H1 (cell line): ENCODE results near the gene ADPRHL1. TPM values are rescaled to one million over a fixed set of nuclear protein-coding genes. Genes with fewer than 3 reads are reported as not detected.

Source experiments
- CTCF ChIA-PET: fragments of 300-600 bp; sonication (Branson Sonifier 250); formaldehyde crosslinking; loops from one replicate; lab custom pipeline; 2021; ENCODE audit not compliant: partially characterized antibody; lab: Charles Lee
- POLR2A ChIA-PET: fragments of 300-600 bp; sonication (Branson Sonifier 250); formaldehyde crosslinking; loops from one replicate; lab custom pipeline; 2021; ENCODE audit warnings: inconsistent platforms; ENCODE audit not compliant: partially characterized antibody; lab: Charles Lee
- DNase-seq, 2 experiments: peaks; one replicate each; pipeline versions ENCODE4 v3.0.0 to v3.0.0-alpha.2; 2010 to 2022; ENCODE audit warnings: low spot score in 2 of 2, low read depth in 1 of 2, mixed read lengths in 1 of 2
- FAIRE-seq: peaks from 2 replicates; lab custom pipeline; 2011; peaks lifted over from hg19 to GRCh38; lab: Jason Lieb, UNC
- H2AFZ ChIP-seq: 2 replicates; pipeline ENCODE4 v1.8.1; 2012; ENCODE audit warnings: low read length, inconsistent platforms
- H2AK5ac ChIP-seq: 2 replicates; pipeline ENCODE4 v1.6.1; 2013; ENCODE audit warnings: low read depth, low read length
- H2BK120ac ChIP-seq: replicated peaks from 2 replicates; pipeline ENCODE3; 2013; ENCODE audit warnings: low read depth, low read length, inconsistent platforms
- H2BK12ac ChIP-seq: 2 replicates; pipeline ENCODE4 v1.6.1; 2013; ENCODE audit warnings: low read depth, low read length
- H2BK15ac ChIP-seq: 2 replicates; pipeline ENCODE4 v1.6.1; 2013; ENCODE audit warnings: low read length
- H2BK20ac ChIP-seq: 2 replicates; pipeline ENCODE4 v1.6.1; 2013; ENCODE audit warnings: low read length
- H2BK5ac ChIP-seq: 2 replicates; pipeline ENCODE4 v1.6.1; 2013; ENCODE audit warnings: low read depth, low read length
- H3K14ac ChIP-seq: 2 replicates; pipeline ENCODE4 v1.6.1; 2013; ENCODE audit warnings: inconsistent platforms; ENCODE audit not compliant: insufficient read length
- H3K18ac ChIP-seq: 2 replicates; pipeline ENCODE4 v1.6.1; 2013; ENCODE audit warnings: low read length; ENCODE audit errors: extremely low read depth
- H3K23ac ChIP-seq: 2 replicates; pipeline ENCODE4 v1.6.1; 2013; ENCODE audit warnings: inconsistent platforms; ENCODE audit not compliant: insufficient read length
- H3K23me2 ChIP-seq: 2 replicates; pipeline ENCODE4 v1.6.1; 2013; ENCODE audit warnings: low read depth, low read length
- H3K27ac ChIP-seq: 2 replicates; pipeline ENCODE4 v1.6.1; 2011; ENCODE audit warnings: low read depth, low read length, inconsistent platforms
- H3K27me3 ChIP-seq, 4 experiments: replicated peaks in 1 of 4; 1 replicate in 1 of 4; 2 replicates in 3 of 4; pipeline versions ENCODE4 v1.6.1 to v1.8.1; 2011 to 2013; ENCODE audit warnings: low read length in 3 of 4, mild to moderate bottlenecking in 3 of 4, inconsistent platforms in 2 of 4, mixed read lengths in 2 of 4, moderate library complexity in 1 of 4; ENCODE audit not compliant: control insufficient read depth in 3 of 4, insufficient read depth in 3 of 4; ENCODE audit errors: extremely low read depth in 1 of 4
- H3K36me3 ChIP-seq, 4 experiments: 2 replicates each; pipeline versions ENCODE4 v1.6.1 to v1.8.1; 2011 to 2013; ENCODE audit warnings: mild to moderate bottlenecking in 4 of 4, low read length in 3 of 4, moderate library complexity in 2 of 4, control low read depth in 1 of 4, inconsistent platforms in 1 of 4; ENCODE audit not compliant: insufficient read depth in 4 of 4, control insufficient read depth in 2 of 4
- H3K4ac ChIP-seq: replicated peaks from 2 replicates; pipeline ENCODE3; 2013; ENCODE audit warnings: low read length, low read depth, mixed read lengths, inconsistent platforms; ENCODE audit not compliant: insufficient read length
- H3K4me1 ChIP-seq, 4 experiments: replicated peaks in 1 of 4; 1 replicate in 1 of 4; 2 replicates in 3 of 4; pipeline versions ENCODE4 v1.6.1 to v1.8.1; 2011 to 2013; ENCODE audit warnings: low read length in 3 of 4, inconsistent platforms in 2 of 4, mixed read lengths in 1 of 4; ENCODE audit not compliant: insufficient read depth in 4 of 4, control insufficient read depth in 3 of 4
- H3K4me2 ChIP-seq, 2 experiments: 2 replicates each; pipeline versions ENCODE4 v1.6.1 to v1.8.1; 2011 to 2013; ENCODE audit warnings: low read depth in 2 of 2, low read length in 2 of 2, control low read depth in 1 of 2, inconsistent platforms in 1 of 2, mild to moderate bottlenecking in 1 of 2; ENCODE audit not compliant: insufficient read depth in 1 of 2
- H3K4me3 ChIP-seq, 4 experiments: fragments of 200-600, 300-600 bp in 1 of 4; sonication (generic), shearing (Covaris generic), sonication (Bioruptor Twin) in 1 of 4; 2 replicates each; pipeline versions ENCODE4 v1.5.1 to v1.8.1; 2011 to 2016; ENCODE audit warnings: low read length in 4 of 4, low read depth in 3 of 4, control low read depth in 2 of 4, inconsistent platforms in 2 of 4, mild to moderate bottlenecking in 2 of 4, mixed read lengths in 1 of 4, moderate library complexity in 1 of 4; ENCODE audit not compliant: insufficient read depth in 2 of 4; ENCODE audit errors: extremely low read depth in 1 of 4
- H3K56ac ChIP-seq: replicated peaks from 2 replicates; pipeline ENCODE3; 2013; ENCODE audit warnings: low read depth, mild to moderate bottlenecking, mixed read lengths, low read length, inconsistent platforms; ENCODE audit not compliant: insufficient read length
- H3K79me1 ChIP-seq: 2 replicates; pipeline ENCODE4 v1.6.1; 2013; ENCODE audit warnings: low read depth, low read length, control low read depth
- H3K79me2 ChIP-seq, 2 experiments: 2 replicates each; pipeline versions ENCODE4 v1.6.1 to v1.8.1; 2012 to 2013; ENCODE audit warnings: low read length in 2 of 2, mild to moderate bottlenecking in 2 of 2, inconsistent platforms in 1 of 2; ENCODE audit not compliant: insufficient read depth in 2 of 2, control insufficient read depth in 1 of 2
- H3K9ac ChIP-seq, 4 experiments: replicated peaks in 1 of 4; 1 replicate in 1 of 4; 2 replicates in 3 of 4; pipeline versions ENCODE4 v1.6.1 to v1.8.1; 2011 to 2013; ENCODE audit warnings: low read depth in 3 of 4, low read length in 3 of 4, control low read depth in 2 of 4, mild to moderate bottlenecking in 2 of 4, moderate library complexity in 2 of 4, inconsistent platforms in 1 of 4; ENCODE audit errors: extremely low read depth in 1 of 4
- H3K9me3 ChIP-seq, 2 experiments: 2 replicates each; pipeline versions ENCODE4 v1.6.1 to v1.8.1; 2012 to 2013; ENCODE audit warnings: mild to moderate bottlenecking in 2 of 2, moderate library complexity in 2 of 2, control low read depth in 1 of 2, inconsistent platforms in 1 of 2, low read depth in 1 of 2, low read length in 1 of 2, mixed read lengths in 1 of 2; ENCODE audit not compliant: insufficient read depth in 2 of 2
- H4K20me1 ChIP-seq, 2 experiments: replicated peaks in 1 of 2; 2 replicates each; pipeline versions ENCODE3 to v1.8.1; 2011 to 2013; ENCODE audit warnings: inconsistent platforms in 2 of 2, low read length in 2 of 2, mild to moderate bottlenecking in 1 of 2; ENCODE audit not compliant: insufficient read depth in 2 of 2, control insufficient read depth in 1 of 2
- H4K5ac ChIP-seq: 2 replicates; pipeline ENCODE4 v1.6.1; 2013; ENCODE audit warnings: low read length, low read depth, mixed read lengths, inconsistent platforms; ENCODE audit not compliant: insufficient read length
- H4K8ac ChIP-seq: 2 replicates; pipeline ENCODE4 v1.8.0; 2013; ENCODE audit warnings: mild to moderate bottlenecking, moderate library complexity, low read length, inconsistent platforms; ENCODE audit not compliant: insufficient read depth; ENCODE audit errors: extremely low read depth
- H4K91ac ChIP-seq: replicated peaks from 2 replicates; pipeline ENCODE3; 2013; ENCODE audit warnings: low read length, mixed read lengths, inconsistent platforms; ENCODE audit not compliant: insufficient read length
- CHD1 ChIP-seq: IDR thresholded peaks from 2 replicates; pipeline ENCODE4 v1.6.1; 2012; ENCODE audit warnings: low read depth, low read length, improper control_type of control experiment
- EZH2 ChIP-seq: fragments of 200-600 bp; sonication (generic); IDR thresholded peaks from 2 replicates; pipeline ENCODE4 v1.7.1; 2012; ENCODE audit warnings: low read depth, mild to moderate bottlenecking, moderate library complexity, low read length, inconsistent platforms; ENCODE audit not compliant: severe bottlenecking
- KDM1A ChIP-seq: fragments of 200-600, 300-600 bp; sonication (generic); IDR thresholded peaks from 2 replicates; pipeline ENCODE4 v1.7.1; 2016; ENCODE audit warnings: mild to moderate bottlenecking, low read length, borderline replicate concordance
- RBBP5 ChIP-seq: IDR thresholded peaks from 2 replicates; pipeline ENCODE4 v1.7.1; 2012; ENCODE audit warnings: low read depth, mild to moderate bottlenecking, inconsistent platforms, low read length, moderate library complexity, borderline replicate concordance
- SRF ChIP-seq: IDR thresholded peaks from 2 replicates; pipeline ENCODE4 v1.6.1; 2011; ENCODE audit warnings: mild to moderate bottlenecking, low read depth, low read length, moderate library complexity
- YY1 ChIP-seq: IDR thresholded peaks from 2 replicates; pipeline ENCODE4 v1.6.1; 2011; ENCODE audit warnings: low read depth, mild to moderate bottlenecking, low read length
- WGBS, 2 experiments: shearing (Covaris generic) in 1 of 2; methylation state at CpG; one replicate each; pipeline versions ENCODE4 v1.1.6 to v1.1.7; 2013 to 2015; ENCODE audit warnings: low lambda C conversion rate in 2 of 2, mixed read lengths in 2 of 2, inconsistent platforms in 1 of 2, low coverage in 1 of 2, missing lambda C conversion rate in 1 of 2; ENCODE audit not compliant: insufficient replicate concordance in 2 of 2, insufficient coverage in 1 of 2, insufficient read length in 1 of 2; ENCODE audit errors: extremely low coverage in 1 of 2, missing lambda C conversion rate in 1 of 2; 5-methylcytosine and 5-hydroxymethylcytosine counted together
- polyA plus RNA-seq, 7 experiments: library from polyadenylated mRNA; depleted of rRNA in 3 of 7; stranded (reverse) in 5 of 7; unstranded in 2 of 7; fragments of >200 nt in 5 of 7; fragments of 200-250 nt in 2 of 7; gene quantifications; 1 replicate in 5 of 7; 2 replicates in 1 of 7; 4 replicates in 1 of 7; pipeline versions ENCODE4 v1.2.1 to v1.2.3, GENCODE V29; 2011 to 2013; ENCODE audit warnings: missing spikeins in 2 of 7, mixed read lengths in 2 of 7
- total RNA-seq: library from RNA; stranded (reverse); fragmentation: NEBNext Ultra II Directional; extraction: Animal tissue kit (Norgen Biotek cat#: 25700); gene quantifications from 2 replicates; pipeline ENCODE4 v1.2.1, GENCODE V29; 2021
- TF ChIP-seq, protein P1 (sequence below): IDR thresholded peaks from 2 replicates; pipeline ENCODE4 v1.6.1; 2012; ENCODE audit warnings: low read length, inconsistent platforms

Gene ADPRHL1
- total and polyA plus RNA-seq, 2 of the 8 experiments (the other 6 are each of a cell fraction or from before 2014, with no cell fraction given), result 0.74 to 1.7 TPM

DNA sequence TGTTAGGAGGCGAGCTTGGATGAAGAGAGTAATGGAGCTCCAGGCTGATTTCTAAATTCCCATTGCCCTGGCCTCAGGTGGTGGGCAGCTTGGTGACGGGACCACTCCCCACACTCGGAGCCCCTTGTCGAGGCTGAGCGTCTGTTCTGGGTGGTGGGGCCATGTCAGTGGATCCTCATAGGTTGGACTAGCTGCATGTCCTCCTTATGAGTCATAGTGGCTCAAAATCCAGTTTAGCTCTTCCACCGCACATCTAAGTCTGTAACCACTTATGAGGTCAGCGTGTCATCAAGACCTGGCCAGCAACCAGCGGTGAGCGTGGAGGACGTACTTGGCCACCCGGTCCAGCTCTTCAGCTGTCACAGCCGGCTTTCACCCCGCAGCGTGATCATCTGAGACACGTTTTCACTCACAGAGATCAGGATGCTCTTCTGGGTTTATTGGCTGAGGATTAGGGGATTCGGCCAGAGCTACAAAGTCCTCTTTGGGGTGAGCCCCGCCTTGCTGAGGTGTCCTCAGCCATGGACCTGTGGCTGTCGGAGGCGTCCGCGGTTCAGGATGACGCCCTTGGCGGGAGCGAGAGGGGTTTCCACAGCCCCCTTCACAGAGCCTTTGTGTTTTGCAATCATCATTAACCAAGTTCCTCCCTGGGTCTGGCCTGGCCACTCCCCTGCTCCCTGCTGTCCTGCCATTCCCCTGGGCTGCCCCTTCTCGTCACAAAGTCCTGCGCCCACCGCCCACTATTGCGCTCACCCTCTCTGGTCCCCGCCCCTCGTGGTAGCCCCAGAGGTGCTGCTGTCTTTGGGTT, 41.9 kb downstream of the ADPRHL1 start:
- no peak for FAIRE-seq
- no peaks in the 10 kb centered on the region for H3K79me2 ChIP-seq
- H4K20me1 ChIP-seq, result peaks cover 0 to 1% of the 10 kb centered on the region in 2 experiments
- no peaks in the 10 kb centered on the region for H3K23me2 ChIP-seq
- DNase-seq, result no peak
- POLR2A ChIA-PET, result interaction anchor here (1.1 to 1.4 kb wide), 2 partner anchors 10 to 86 kb away, joined by 3 to 4 read pairs; no protein-coding TSS in a partner anchor
- H4K8ac ChIP-seq, result peak overlapping the region; percentile 25; the same call in 1 of the 2 replicates
- no peaks in the 10 kb centered on the region for H3K27me3 ChIP-seq
- H4K5ac ChIP-seq, result no peak overlapping the region
- H2BK5ac ChIP-seq, result no peak overlapping the region
- no peak overlapping the region for H3K14ac ChIP-seq
- H4K91ac ChIP-seq, result no peak overlapping the region
- H3K4me1 ChIP-seq, result peaks cover 0 to 7% (median 0%) of the 10 kb centered on the region in 4 experiments; a peak in 2 of 7 replicates
- H3K4ac ChIP-seq, result no peak overlapping the region
- H2BK20ac ChIP-seq, result no peak overlapping the region
- H3K9me3 ChIP-seq, result no peaks in the 10 kb centered on the region; a peak in 1 of 4 replicates
- no peak overlapping the region for H2BK12ac ChIP-seq
- no peaks in the 10 kb centered on the region for H3K36me3 ChIP-seq
- no peak overlapping the region for H2AFZ ChIP-seq
- no peak overlapping the region for H3K4me3 ChIP-seq
- H3K4me2 ChIP-seq, result no peak overlapping the region
- no peak overlapping the region for H2BK120ac ChIP-seq
- no peaks in the 10 kb centered on the region for H3K79me1 ChIP-seq
- 91% methylated on average over 30 of the region's 30 CpGs; no CpG with 5 or more reads in 1 of the 2 experiments for WGBS, 2 experiments
- no peak overlapping the region for H2AK5ac ChIP-seq
- H3K18ac ChIP-seq, result no peak overlapping the region
- CTCF ChIA-PET, result interaction anchor here (0.6 to 2.6 kb wide), 5 partner anchors 8 to 150 kb away, joined by 3 to 12 read pairs (median 4); no protein-coding TSS in a partner anchor
- H3K23ac ChIP-seq, result no peak overlapping the region
- no peak overlapping the region for H3K9ac ChIP-seq
- H3K27ac ChIP-seq, result no peak overlapping the region
- H3K56ac ChIP-seq, result no peak overlapping the region
- TF ChIP-seq, protein P1, sequence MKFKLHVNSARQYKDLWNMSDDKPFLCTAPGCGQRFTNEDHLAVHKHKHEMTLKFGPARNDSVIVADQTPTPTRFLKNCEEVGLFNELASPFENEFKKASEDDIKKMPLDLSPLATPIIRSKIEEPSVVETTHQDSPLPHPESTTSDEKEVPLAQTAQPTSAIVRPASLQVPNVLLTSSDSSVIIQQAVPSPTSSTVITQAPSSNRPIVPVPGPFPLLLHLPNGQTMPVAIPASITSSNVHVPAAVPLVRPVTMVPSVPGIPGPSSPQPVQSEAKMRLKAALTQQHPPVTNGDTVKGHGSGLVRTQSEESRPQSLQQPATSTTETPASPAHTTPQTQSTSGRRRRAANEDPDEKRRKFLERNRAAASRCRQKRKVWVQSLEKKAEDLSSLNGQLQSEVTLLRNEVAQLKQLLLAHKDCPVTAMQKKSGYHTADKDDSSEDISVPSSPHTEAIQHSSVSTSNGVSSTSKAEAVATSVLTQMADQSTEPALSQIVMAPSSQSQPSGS, result no peak
- no peak for TF ChIP-seq EZH2
- no peak for TF ChIP-seq RBBP5
- TF ChIP-seq SRF, result no peak
- TF ChIP-seq KDM1A, result no peak
- TF ChIP-seq YY1, result no peak
- TF ChIP-seq CHD1, result no peak
- H2BK15ac ChIP-seq, result 0 out of 2 replicates have a peak overlapping the region, but pooled peaks have one; percentile 5
